PC-3 (cell line): ENCODE data around the gene CASZ1. TPM values are rescaled to one million over a fixed set of nuclear protein-coding genes. Genes with fewer than 3 reads are reported as not detected.
A peak's percentile ranks its signal among the peaks of the same experiment; 100 is the strongest.

Source experiments
- ATAC-seq: fragments of 200-7000 bp; cut with Tn5 transposase; 2 replicates; pipeline ENCODE4 v1.9.1; 2020; ENCODE audit warnings: mild to moderate bottlenecking, moderate library complexity
- BruUV-seq: library from RNA; stranded (reverse); fragments of 400-500 nt; replicated peaks from 2 replicates; lab custom pipeline; 2021; lab: Mats Ljungman, UMichigan
- CTCF ChIA-PET: fragments of 300-600 bp; sonication (Branson Sonifier 250); formaldehyde crosslinking; loops from one replicate; lab custom pipeline; 2022; ENCODE audit warnings: antibody characterized with exemption; lab: Charles Lee
- POLR2A ChIA-PET: fragments of 300-600 bp; sonication (Branson Sonifier 250); formaldehyde crosslinking; loops from one replicate; lab custom pipeline; 2022; ENCODE audit warnings: antibody characterized with exemption; ENCODE audit not compliant: unreplicated experiment; lab: Charles Lee
- DNase-seq: peaks from one replicate; pipeline ENCODE4 v3.0.0-alpha.2; 2015
- H2AFZ ChIP-seq: fragments of 300-600 bp; sonication (generic); 2 replicates; pipeline ENCODE4 v1.6.0; 2016; ENCODE audit warnings: antibody characterized with exemption, low read length
- H3F3A ChIP-seq: fragments of 300-600 bp; sonication (generic); one replicate; pipeline ENCODE4 v1.6.0; 2017; ENCODE audit warnings: antibody characterized with exemption, low read length, control low read depth, mild to moderate bottlenecking; ENCODE audit not compliant: unreplicated experiment
- H3K27ac ChIP-seq: fragments of 300-600 bp; sonication (generic); 2 replicates; pipeline ENCODE4 v1.5.1; 2016; ENCODE audit warnings: mild to moderate bottlenecking, low read length
- H3K27me3 ChIP-seq: fragments of 300-600 bp; sonication (generic); 2 replicates; pipeline ENCODE4 v1.6.1; 2016; ENCODE audit warnings: low read length, mixed read lengths
- H3K36me3 ChIP-seq: fragments of 300-600 bp; sonication (generic); 2 replicates; pipeline ENCODE4 v1.6.1; 2016; ENCODE audit warnings: low read depth, mixed run types, low read length, mixed read lengths
- H3K4me1 ChIP-seq: fragments of 300-600 bp; sonication (generic); 2 replicates; pipeline ENCODE4 v1.5.1; 2016; ENCODE audit warnings: low read length; ENCODE audit not compliant: insufficient read depth
- H3K4me2 ChIP-seq: fragments of 300-600 bp; sonication (generic); 2 replicates; pipeline ENCODE4 v1.6.0; 2016; ENCODE audit warnings: low read length
- H3K4me3 ChIP-seq: fragments of 300-600 bp; sonication (generic); 2 replicates; pipeline ENCODE4 v1.5.1; 2016; ENCODE audit warnings: mild to moderate bottlenecking, low read length, mixed read lengths
- H3K79me2 ChIP-seq: fragments of 300-600 bp; sonication (generic); 2 replicates; pipeline ENCODE4 v1.6.1; 2017; ENCODE audit warnings: low read length, mixed read lengths
- H3K9ac ChIP-seq: fragments of 300-600 bp; sonication (generic); 2 replicates; pipeline ENCODE4 v1.6.0; 2016; ENCODE audit warnings: mild to moderate bottlenecking, low read length
- H3K9me2 ChIP-seq: fragments of 300-600 bp; sonication (generic); replicated peaks from 2 replicates; pipeline ENCODE4 v1.6.1; 2016; ENCODE audit warnings: mixed run types, low read length, mixed read lengths
- H3K9me3 ChIP-seq: fragments of 300-600 bp; sonication (generic); 2 replicates; pipeline ENCODE4 v1.6.1; 2016; ENCODE audit warnings: low read length, mixed read lengths
- H4K20me1 ChIP-seq: fragments of 300-600 bp; sonication (generic); 2 replicates; pipeline ENCODE4 v1.6.1; 2016; ENCODE audit warnings: low read length, mixed read lengths
- CTCF ChIP-seq: fragments of 300-600 bp; sonication (generic); conservative IDR thresholded peaks from 2 replicates; pipeline ENCODE4 v1.5.1; 2017; ENCODE audit warnings: antibody characterized with exemption, low read depth, mild to moderate bottlenecking, low read length
- EZH2 ChIP-seq: fragments of 300-600 bp; sonication (generic); IDR thresholded peaks from one replicate; pipeline ENCODE4 v1.6.1; 2017; ENCODE audit warnings: antibody characterized with exemption, mild to moderate bottlenecking, low read length; ENCODE audit not compliant: unreplicated experiment
- EZH2phosphoT487 ChIP-seq: fragments of 300-600 bp; sonication (generic); IDR thresholded peaks from 2 replicates; pipeline ENCODE4 v1.6.1; 2018; ENCODE audit warnings: mild to moderate bottlenecking, antibody characterized with exemption, low read length, borderline replicate concordance
- intact Hi-C: fragments of 100-400 bp; cut with micrococcal nuclease; formaldehyde crosslinking; loops from 2 replicates; pipeline ENCODE4 v1.9.0; 2023
- total RNA-seq: library from RNA; depleted of rRNA; stranded (reverse); fragments of >200 nt; gene quantifications from 2 replicates; pipeline ENCODE4 v1.2.3, GENCODE V29; 2014

CASZ1 gene
- total RNA-seq, 1 experiment from 2014 or later, result 12.8 TPM

- no peak overlapping the region for H3K4me2 ChIP-seq
- no peaks in the 10 kb centered on the region for H3K79me2 ChIP-seq
- POLR2A ChIA-PET, result no interaction called here
- peaks cover 4% of the 10 kb centered on the region; the same call in 1 of the 2 replicates for H3K4me1 ChIP-seq
- BruUV-seq, result no TSS peak
- H2AFZ ChIP-seq, result no peak overlapping the region
- H3K36me3 ChIP-seq, result no peaks in the 10 kb centered on the region
- intact Hi-C loops, result no loop called here
- no peak overlapping the region for H3K4me3 ChIP-seq
- no peaks in the 10 kb centered on the region for H3K9me2 ChIP-seq
- CTCF ChIA-PET, result no interaction called here
- no peaks in the 10 kb centered on the region for H3F3A ChIP-seq
- H4K20me1 ChIP-seq, result no peaks in the 10 kb centered on the region
- H3K9me3 ChIP-seq, result no peaks in the 10 kb centered on the region
- TF ChIP-seq EZH2, result no peak
- TF ChIP-seq CTCF, result no peak
- TF ChIP-seq EZH2phosphoT487, result no peak
- no peaks in the 10 kb centered on the region for H3K27me3 ChIP-seq
- ATAC-seq (peak; percentile 41), DNase-seq (no peak)
- no peak overlapping the region for H3K9ac ChIP-seq
- H3K27ac ChIP-seq, result no peak overlapping the region
Observed at GRCh38 chr1:10830961-10831668, 34.7 kb upstream of the CASZ1 start.

DNA sequence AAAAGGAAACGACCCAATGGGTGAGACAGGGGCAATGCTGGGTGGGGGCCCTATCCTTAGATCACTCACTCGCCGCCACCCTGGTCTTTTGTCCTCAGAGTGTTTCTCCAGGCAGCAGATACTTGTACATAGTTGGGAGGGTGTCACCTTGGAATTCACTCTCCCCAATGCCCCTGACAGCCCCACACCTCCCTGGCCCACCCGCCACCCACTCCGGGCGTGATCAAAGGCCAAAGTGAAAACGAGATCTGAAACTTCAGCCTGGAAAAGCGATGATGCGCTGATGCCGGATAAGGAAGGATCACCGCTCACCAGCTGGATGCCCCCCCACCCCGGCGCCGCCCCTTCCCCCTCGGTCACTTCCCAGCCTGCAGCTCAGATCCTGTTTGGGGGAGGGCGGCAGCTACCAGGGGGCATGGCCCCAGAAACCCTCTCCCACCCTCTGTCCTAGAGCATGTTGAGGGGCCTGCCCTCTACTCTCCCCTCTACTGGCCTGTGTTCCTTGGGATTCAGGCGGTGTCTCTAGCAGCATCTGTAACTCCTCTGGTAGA lies 33.6 kb upstream of the CASZ1 start:
- DNase-seq, result no peak
- H3K4me3 ChIP-seq, result no peak overlapping the region
- no peaks in the 10 kb centered on the region for H3F3A ChIP-seq
- no peaks in the 10 kb centered on the region for H3K36me3 ChIP-seq
- no peaks in the 10 kb centered on the region for H4K20me1 ChIP-seq
- no peak overlapping the region for H2AFZ ChIP-seq
- H3K27me3 ChIP-seq, result no peaks in the 10 kb centered on the region
- ATAC-seq, result no peak
- no peak overlapping the region for H3K4me2 ChIP-seq
- ChIA-PET POLR2A (no interaction called here), CTCF (no interaction called here)
- no peak overlapping the region for H3K27ac ChIP-seq
- BruUV-seq, result no TSS peak
- TF ChIP-seq EZH2phosphoT487 (no peak), EZH2 (no peak), CTCF (no peak)
- H3K9me2 ChIP-seq, result no peaks in the 10 kb centered on the region
- peaks cover 4% of the 10 kb centered on the region; the same call in 1 of the 2 replicates for H3K4me1 ChIP-seq
- H3K9ac ChIP-seq, result no peak overlapping the region
- no peaks in the 10 kb centered on the region for H3K79me2 ChIP-seq
- no peaks in the 10 kb centered on the region for H3K9me3 ChIP-seq
- intact Hi-C loops, result no loop called here
